GM12878 (cell line): ENCODE data around the gene METTL21A. TPM values are rescaled to one million over a fixed set of nuclear protein-coding genes. Genes with fewer than 3 reads are reported as not detected.

Experiments used
- ATAC-seq: fragments of 200-7000 bp; cut with Tn5 transposase; 3 replicates; pipeline ENCODE4 v1.9.1; 2020; ENCODE audit warnings: mild to moderate bottlenecking, moderate library complexity
- BruUV-seq: library from RNA; stranded (reverse); fragments of 400-500 nt; replicated peaks from 2 replicates; lab custom pipeline; 2021; lab: Mats Ljungman, UMichigan
- CTCF ChIA-PET: fragments of 300-600 bp; sonication (Branson Sonifier 250); formaldehyde crosslinking; extraction: SDS; loops from one replicate; lab custom pipeline; 2021; ENCODE audit warnings: inconsistent platforms; lab: Yijun Ruan, JAX
- POLR2A ChIA-PET: fragments of 350-600 bp; formaldehyde crosslinking; extraction: SDS; loops from one replicate; lab custom pipeline; 2021; ENCODE audit warnings: inconsistent platforms; lab: Charles Lee
- RAD21 ChIA-PET: fragments of 300-600 bp; sonication (Branson Sonifier 250); formaldehyde crosslinking; loops from one replicate; lab custom pipeline; 2023; ENCODE audit warnings: antibody characterized with exemption; ENCODE audit not compliant: unreplicated experiment; lab: Charles Lee
- SMC1A ChIA-PET: fragments of 300-600 bp; sonication (Branson Sonifier 250); formaldehyde crosslinking; loops from one replicate; lab custom pipeline; 2023; ENCODE audit not compliant: unreplicated experiment, uncharacterized antibody; lab: Charles Lee
- DNase-seq: peaks from one replicate; pipeline ENCODE4 v3.0.0-alpha.2; 2011; ENCODE audit warnings: low read depth, low spot score
- FAIRE-seq: peaks from 3 replicates; lab custom pipeline; 2011; peaks lifted over from hg19 to GRCh38; lab: Jason Lieb, UNC
- H2AFZ ChIP-seq: 2 replicates; pipeline ENCODE4 v1.6.0; 2011; ENCODE audit warnings: low read depth, low read length, control low read depth; ENCODE audit not compliant: control insufficient read depth
- H3K27ac ChIP-seq: 2 replicates; pipeline ENCODE4 v1.5.1; 2011; ENCODE audit warnings: control low read depth; ENCODE audit not compliant: control insufficient read depth, insufficient read depth
- H3K27me3 ChIP-seq, 2 experiments: replicated peaks in 1 of 2; 2 replicates each; pipeline versions ENCODE4 v1.6.0 to v1.6.1; 2011; ENCODE audit warnings: low read length in 1 of 2; ENCODE audit not compliant: control insufficient read depth in 2 of 2, insufficient read depth in 2 of 2
- H3K36me3 ChIP-seq, 2 experiments: 2 replicates each; pipeline ENCODE4 v1.5.1; 2011; ENCODE audit warnings: low read length in 1 of 2; ENCODE audit not compliant: control insufficient read depth in 2 of 2, insufficient read depth in 2 of 2
- H3K4me1 ChIP-seq: 2 replicates; pipeline ENCODE4 v1.6.1; 2011; ENCODE audit warnings: mild to moderate bottlenecking, low read length, moderate library complexity, mixed read lengths; ENCODE audit not compliant: control insufficient read depth, insufficient read depth
- H3K4me2 ChIP-seq: 2 replicates; pipeline ENCODE4 v1.6.0; 2011; ENCODE audit warnings: control low read depth; ENCODE audit not compliant: control insufficient read depth, insufficient read depth
- H3K4me3 ChIP-seq: fragments of 200-600 bp; sonication (generic); 2 replicates; pipeline ENCODE4 v1.5.1; 2016
- H3K79me2 ChIP-seq: 2 replicates; pipeline ENCODE4 v1.6.0; 2011; ENCODE audit warnings: low read length; ENCODE audit not compliant: control insufficient read depth, insufficient read depth
- H3K9ac ChIP-seq: 2 replicates; pipeline ENCODE4 v1.8.0; 2011; ENCODE audit warnings: low read length, control low read depth, mixed read lengths; ENCODE audit not compliant: control insufficient read depth, insufficient read depth
- H3K9me3 ChIP-seq: replicated peaks from 3 replicates; pipeline ENCODE4 v1.5.1; 2011; ENCODE audit warnings: mild to moderate bottlenecking, low read length; ENCODE audit not compliant: control insufficient read depth, insufficient read depth
- H4K20me1 ChIP-seq: 2 replicates; pipeline ENCODE4 v1.6.0; 2011; ENCODE audit not compliant: control insufficient read depth, insufficient read depth
- BACH1 ChIP-seq: fragments of 450-650 bp; IDR thresholded peaks from 2 replicates; pipeline ENCODE4 v1.6.1; 2017; ENCODE audit warnings: mild to moderate bottlenecking, borderline replicate concordance
- ETV6 ChIP-seq, 2 experiments: fragments of 450-650 bp in 1 of 2; IDR thresholded peaks in 1 of 2; conservative IDR thresholded peaks in 1 of 2; 2 replicates each; pipeline ENCODE4 v1.6.1; 2014; ENCODE audit warnings: antibody characterized with exemption in 1 of 2, borderline replicate concordance in 1 of 2, low read depth in 1 of 2, mild to moderate bottlenecking in 1 of 2, moderate library complexity in 1 of 2
- NFXL1 ChIP-seq: fragments of 450-650 bp; IDR thresholded peaks from 2 replicates; pipeline ENCODE4 v1.6.1; 2017; ENCODE audit warnings: antibody characterized with exemption, mild to moderate bottlenecking, borderline replicate concordance
- PAX5 ChIP-seq: IDR thresholded peaks from 2 replicates; pipeline ENCODE4 v1.6.1; 2011; ENCODE audit warnings: low read depth, low read length, borderline replicate concordance
- WGBS: methylation state at CpG from one replicate; pipeline ENCODE4 v1.1.6; 2016; ENCODE audit warnings: low lambda C conversion rate; ENCODE audit not compliant: insufficient replicate concordance, insufficient coverage; ENCODE audit errors: missing lambda C conversion rate; 5-methylcytosine and 5-hydroxymethylcytosine counted together
- in situ Hi-C: fragments of 300-500 bp; cut with MboI; formaldehyde crosslinking; loops from 9 replicates; pipeline ENCODE4 v1.14.3; 2018; ENCODE audit warnings: mixed read lengths
- intact Hi-C: fragments of 100-400 bp; cut with micrococcal nuclease; formaldehyde crosslinking; loops from one replicate; pipeline ENCODE4 v1.14.2; 2022; ENCODE audit not compliant: unreplicated experiment
- polyA plus RNA-seq, 11 experiments: library from polyadenylated mRNA; depleted of rRNA in 4 of 11; unstranded in 6 of 11; stranded (reverse) in 5 of 11; fragments of >200 nt; fragmentation: Nextera tagmentation in 4 of 11; fragmentation: Illumina TruSeq in 1 of 11; extraction: Ambion mirVana in 4 of 11; extraction: Trizol in 1 of 11; gene quantifications; 1 replicate in 1 of 11; 2 replicates in 10 of 11; pipeline versions ENCODE4 v1.2.1 to v1.2.3, GENCODE V29; 2011 to 2016; ENCODE audit warnings: inconsistent platforms in 2 of 11, missing spikeins in 2 of 11, low read depth in 1 of 11
- total RNA-seq, 4 experiments: library from RNA; depleted of rRNA in 3 of 4; stranded (reverse); fragments of >200 nt in 3 of 4; fragmentation: Illumina TruSeq in 1 of 4; extraction: Trizol in 1 of 4; gene quantifications; 2 replicates each; pipeline versions ENCODE4 v1.2.1 to v1.2.3, GENCODE V29; 2013 to 2021
- TF ChIP-seq, protein P1 (sequence below): fragments of 450-650 bp; IDR thresholded peaks from 2 replicates; pipeline ENCODE4 v1.6.1; 2017; ENCODE audit warnings: antibody characterized with exemption, mild to moderate bottlenecking, moderate library complexity
- TF ChIP-seq, protein P2 (sequence below): fragments of 450-650 bp; conservative IDR thresholded peaks from 2 replicates; pipeline ENCODE4 v1.6.1; 2017; ENCODE audit warnings: mild to moderate bottlenecking, moderate library complexity

The METTL21A gene
- total and polyA plus RNA-seq, 10 of the 15 experiments (the other 5 are each of a cell fraction or from before 2014, with no cell fraction given): 6.8 to 41.7 (median 27.8) TPM

DNA sequence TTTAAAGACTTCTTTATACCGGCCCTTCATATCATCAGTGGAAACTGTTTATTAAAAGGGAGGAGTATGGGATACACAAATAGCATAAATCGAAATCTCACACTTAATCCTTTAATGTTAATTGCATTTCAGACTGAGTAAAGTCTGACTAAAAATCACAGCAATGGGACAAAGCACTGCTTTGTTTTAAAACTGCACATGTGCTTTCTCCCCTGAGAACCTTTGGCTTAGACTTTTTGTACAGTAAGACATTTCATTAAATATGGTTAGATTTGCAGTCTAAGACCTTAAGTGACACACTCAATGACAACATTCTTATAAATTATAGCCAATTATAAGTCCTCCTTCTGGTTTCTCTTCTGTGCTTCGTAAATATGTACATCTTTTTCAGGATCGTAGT is 12.5 kb downstream of the METTL21A start (continued):
- TF ChIP-seq PAX5: no peak
- TF ChIP-seq ETV6 (conservative IDR thresholded peaks at IDR 0.05 in 1 of 2, IDR thresholded peaks at IDR 0.05 in 1 of 2; ENCODE audit: borderline replicate concordance in 1 of 2, low read depth in 1 of 2): no peak
- TF ChIP-seq, protein P1, sequence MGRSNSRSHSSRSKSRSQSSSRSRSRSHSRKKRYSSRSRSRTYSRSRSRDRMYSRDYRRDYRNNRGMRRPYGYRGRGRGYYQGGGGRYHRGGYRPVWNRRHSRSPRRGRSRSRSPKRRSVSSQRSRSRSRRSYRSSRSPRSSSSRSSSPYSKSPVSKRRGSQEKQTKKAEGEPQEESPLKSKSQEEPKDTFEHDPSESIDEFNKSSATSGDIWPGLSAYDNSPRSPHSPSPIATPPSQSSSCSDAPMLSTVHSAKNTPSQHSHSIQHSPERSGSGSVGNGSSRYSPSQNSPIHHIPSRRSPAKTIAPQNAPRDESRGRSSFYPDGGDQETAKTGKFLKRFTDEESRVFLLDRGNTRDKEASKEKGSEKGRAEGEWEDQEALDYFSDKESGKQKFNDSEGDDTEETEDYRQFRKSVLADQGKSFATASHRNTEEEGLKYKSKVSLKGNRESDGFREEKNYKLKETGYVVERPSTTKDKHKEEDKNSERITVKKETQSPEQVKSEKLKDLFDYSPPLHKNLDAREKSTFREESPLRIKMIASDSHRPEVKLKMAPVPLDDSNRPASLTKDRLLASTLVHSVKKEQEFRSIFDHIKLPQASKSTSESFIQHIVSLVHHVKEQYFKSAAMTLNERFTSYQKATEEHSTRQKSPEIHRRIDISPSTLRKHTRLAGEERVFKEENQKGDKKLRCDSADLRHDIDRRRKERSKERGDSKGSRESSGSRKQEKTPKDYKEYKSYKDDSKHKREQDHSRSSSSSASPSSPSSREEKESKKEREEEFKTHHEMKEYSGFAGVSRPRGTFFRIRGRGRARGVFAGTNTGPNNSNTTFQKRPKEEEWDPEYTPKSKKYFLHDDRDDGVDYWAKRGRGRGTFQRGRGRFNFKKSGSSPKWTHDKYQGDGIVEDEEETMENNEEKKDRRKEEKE: no peak

DNA sequence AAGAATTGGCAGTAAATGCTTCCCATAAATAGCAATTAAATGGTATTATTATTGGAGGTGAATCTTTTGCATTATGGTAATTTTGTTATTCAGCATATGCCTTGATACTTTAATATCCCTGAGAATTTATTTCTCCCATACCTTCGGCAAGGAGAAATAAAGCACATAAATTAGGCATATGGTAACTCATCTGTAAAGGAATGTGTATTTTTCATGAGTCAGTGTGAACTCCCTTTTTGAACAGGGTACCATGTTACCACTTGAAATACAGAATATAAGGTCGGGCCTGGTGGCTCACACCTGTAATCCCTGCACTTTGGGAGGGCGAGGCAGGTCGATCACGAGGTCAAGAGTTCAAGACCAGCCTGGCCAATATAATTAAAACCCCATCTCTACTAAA is 18.4 kb downstream of the METTL21A start:
- SMC1A ChIA-PET: interaction anchor here (0.9 kb wide), 2 partner anchors 13 to 60 kb away, joined by 3 read pairs; no protein-coding TSS in a partner anchor
- no TSS peak for BruUV-seq
- Histone ChIP-seq H3K27me3 (no peaks in the 10 kb centered on the region), H3K79me2 (no peaks in the 10 kb centered on the region), H4K20me1 (no peaks in the 10 kb centered on the region), H3K27ac (no peak overlapping the region), H3K36me3 (0 out of 4 replicates have a peak, but pooled peaks cover 0 to 3% of the 10 kb centered on the region in 2 experiments), H3K9ac (no peak overlapping the region), H3K4me3 (no peak overlapping the region), H3K9me3 (no peaks in the 10 kb centered on the region), H3K4me1 (no peaks in the 10 kb centered on the region), H2AFZ (no peak overlapping the region), H3K4me2 (no peak overlapping the region)
- ATAC-seq (no peak), FAIRE-seq (no peak), DNase-seq (no peak)
- intact Hi-C loops: no loop called here
- TF ChIP-seq, protein P2, sequence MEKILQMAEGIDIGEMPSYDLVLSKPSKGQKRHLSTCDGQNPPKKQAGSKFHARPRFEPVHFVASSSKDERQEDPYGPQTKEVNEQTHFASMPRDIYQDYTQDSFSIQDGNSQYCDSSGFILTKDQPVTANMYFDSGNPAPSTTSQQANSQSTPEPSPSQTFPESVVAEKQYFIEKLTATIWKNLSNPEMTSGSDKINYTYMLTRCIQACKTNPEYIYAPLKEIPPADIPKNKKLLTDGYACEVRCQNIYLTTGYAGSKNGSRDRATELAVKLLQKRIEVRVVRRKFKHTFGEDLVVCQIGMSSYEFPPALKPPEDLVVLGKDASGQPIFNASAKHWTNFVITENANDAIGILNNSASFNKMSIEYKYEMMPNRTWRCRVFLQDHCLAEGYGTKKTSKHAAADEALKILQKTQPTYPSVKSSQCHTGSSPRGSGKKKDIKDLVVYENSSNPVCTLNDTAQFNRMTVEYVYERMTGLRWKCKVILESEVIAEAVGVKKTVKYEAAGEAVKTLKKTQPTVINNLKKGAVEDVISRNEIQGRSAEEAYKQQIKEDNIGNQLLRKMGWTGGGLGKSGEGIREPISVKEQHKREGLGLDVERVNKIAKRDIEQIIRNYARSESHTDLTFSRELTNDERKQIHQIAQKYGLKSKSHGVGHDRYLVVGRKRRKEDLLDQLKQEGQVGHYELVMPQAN: no peak
- TF ChIP-seq NFXL1: no peak
- no peak for TF ChIP-seq BACH1
- 97% methylated on average over 5 of the region's 5 CpGs for WGBS
- in situ Hi-C loops: no loop called here
- POLR2A ChIA-PET: no interaction called here
- CTCF ChIA-PET: no interaction called here
- RAD21 ChIA-PET: no interaction called here
